Glomerular visceral epithelial cell (primary cell): ENCODE data around the gene CD9.

Experiments
- DNase-seq: peaks from one replicate; pipeline ENCODE4 v3.0.0-alpha.2; 2016; ENCODE audit errors: extremely low spot score

The CD9 gene

GRCh38 chr12:6241495-6241894 is 41.3 kb downstream of the CD9 start:
- DNase-seq: no peak

- no peak for DNase-seq
These were observed 49.4 kb downstream of the CD9 start for GRCh38 chr12:6249580-6249979.

GRCh38 chr12:6250343-6250742 is 50.1 kb downstream of the CD9 start:
- no peak for DNase-seq

- DNase-seq: no peak
These were observed 53.1 kb downstream of the CD9 start for GRCh38 chr12:6253278-6253677.

- DNase-seq: no peak
These were observed 54.3 kb downstream of the CD9 start for GRCh38 chr12:6254491-6254890.

GRCh38 chr12:6257007-6257406 is 56.8 kb downstream of the CD9 start:
- DNase-seq: no peak

- no peak for DNase-seq
These were observed 62.0 kb downstream of the CD9 start for GRCh38 chr12:6262211-6262610.

GRCh38 chr12:6262623-6263022 is 62.4 kb downstream of the CD9 start:
- DNase-seq: no peak

GRCh38 chr12:6263931-6264330 is 63.7 kb downstream of the CD9 start:
- no peak for DNase-seq

GRCh38 chr12:6264402-6265037 is 64.3 kb downstream of the CD9 start:
- no peak for DNase-seq

- no peak for DNase-seq
These were observed 64.8 kb downstream of the CD9 start for GRCh38 chr12:6265038-6265405.

- peak; percentile 26 for DNase-seq
These were observed 66.4 kb downstream of the CD9 start for GRCh38 chr12:6266541-6266966.

- peak; percentile 84 for DNase-seq
These were observed 66.9 kb downstream of the CD9 start for GRCh38 chr12:6266971-6267721.

GRCh38 chr12:6268484-6269157 is 68.4 kb downstream of the CD9 start:
- no peak for DNase-seq

- DNase-seq: no peak
These were observed 69.8 kb downstream of the CD9 start for GRCh38 chr12:6269986-6270385.

GRCh38 chr12:6271281-6271680 is 71.1 kb downstream of the CD9 start:
- DNase-seq: no peak

GRCh38 chr12:6272300-6273204 is 72.4 kb downstream of the CD9 start:
- peak; percentile 81 for DNase-seq

- DNase-seq: no peak
These were observed 73.0 kb downstream of the CD9 start for GRCh38 chr12:6273205-6273540.

- no peak for DNase-seq
These were observed 73.5 kb downstream of the CD9 start for GRCh38 chr12:6273541-6274230.

- DNase-seq: no peak
These were observed 74.3 kb downstream of the CD9 start for GRCh38 chr12:6274231-6275221.
